UCSD-AML1 (cell line): ENCODE results near the gene NANOG.
"Not testable (repeated sequence)": the region's sequence is repeated elsewhere in the genome, so short reads cannot be mapped to it uniquely, and the experiment has no call there.

ENCODE experiments used
- DNase-seq: peaks from one replicate; lab custom pipeline; 2025; ENCODE audit not compliant: unreplicated experiment; lab: John Stamatoyannopoulos, UW

NANOG gene

GRCh38 chr12:7788884-7789528 lies at the start of gene NANOG:
Gene NANOG (plus strand): TSS chr12:7789402. CDS start chr12:7789615, 213 bp downstream.
- DNase-seq, result not testable (repeated sequence)

GRCh38 chr12:7747246-7747645 lies 42.0 kb upstream of the NANOG start, which contains the start of gene CLEC4C:
Gene CLEC4C (minus strand): TSS chr12:7747375. CDS start chr12:7747348, 27 bp downstream.
- DNase-seq, result no peak

GRCh38 chr12:7748852-7749251 lies 40.4 kb upstream of the NANOG start:
- DNase-seq, result no peak

GRCh38 chr12:7749442-7749841 lies 39.8 kb upstream of the NANOG start:
- no peak for DNase-seq

GRCh38 chr12:7750350-7750749 lies 38.9 kb upstream of the NANOG start:
- DNase-seq, result no peak

GRCh38 chr12:7751394-7751793 lies 37.8 kb upstream of the NANOG start:
- no peak for DNase-seq

- DNase-seq, result not testable (repeated sequence)
Observed at GRCh38 chr12:7751941-7752922, 37.0 kb upstream of the NANOG start.

GRCh38 chr12:7755668-7756067 lies 33.5 kb upstream of the NANOG start:
- DNase-seq, result not testable (repeated sequence)

GRCh38 chr12:7756993-7757392 lies 32.2 kb upstream of the NANOG start:
- DNase-seq, result no peak

GRCh38 chr12:7758766-7759140 lies 30.4 kb upstream of the NANOG start:
- no peak for DNase-seq

GRCh38 chr12:7769999-7770398 lies 19.2 kb upstream of the NANOG start:
- no peak for DNase-seq

- no peak for DNase-seq
Observed at GRCh38 chr12:7781274-7781673, 7.9 kb upstream of the NANOG start.

- no peak for DNase-seq
Observed at GRCh38 chr12:7782055-7782454, 7.1 kb upstream of the NANOG start.

GRCh38 chr12:7783433-7783832 lies 5.8 kb upstream of the NANOG start:
- not testable (repeated sequence) for DNase-seq

- no peak for DNase-seq
Observed at GRCh38 chr12:7784701-7785100, 4.5 kb upstream of the NANOG start.

GRCh38 chr12:7787574-7788293 lies 1.5 kb upstream of the NANOG start:
- no peak for DNase-seq

GRCh38 chr12:7788294-7788660 lies 925 bp upstream of the NANOG start:
- no peak for DNase-seq

GRCh38 chr12:7793211-7793610 lies 4.0 kb downstream of the NANOG start:
- no peak for DNase-seq

- DNase-seq, result not testable (repeated sequence)
Observed at GRCh38 chr12:7797269-7797668, 8.1 kb downstream of the NANOG start.

GRCh38 chr12:7797698-7798398 lies 8.6 kb downstream of the NANOG start:
- DNase-seq, result no peak
